IMR-90 (cell line): ENCODE data around the gene ARHGAP21. TPM values are rescaled to one million over a fixed set of nuclear protein-coding genes. Genes with fewer than 3 reads are reported as not detected.

ENCODE experiments used
- ATAC-seq: fragments of 200-7000 bp; cut with Tn5 transposase; 2 replicates; pipeline ENCODE4 v1.9.1; 2020; ENCODE audit warnings: low read depth, mild to moderate bottlenecking, moderate library complexity
- BruUV-seq: library from RNA; stranded (reverse); fragments of 400-500 nt; replicated peaks from 2 replicates; lab custom pipeline; 2021; lab: Mats Ljungman, UMichigan
- CTCF ChIA-PET: fragments of 300-600 bp; formaldehyde crosslinking; extraction: SDS; loops from one replicate; lab custom pipeline; 2021; ENCODE audit warnings: antibody characterized with exemption; lab: Yijun Ruan, JAX
- POLR2A ChIA-PET: fragments of 300-600 bp; sonication (Branson Sonifier 250); formaldehyde crosslinking; loops from one replicate; lab custom pipeline; 2022; ENCODE audit warnings: antibody characterized with exemption; ENCODE audit not compliant: unreplicated experiment; lab: Charles Lee
- DNase-seq: peaks from one replicate; pipeline ENCODE4 v3.0.0; 2013
- H2AFZ ChIP-seq: replicated peaks from 2 replicates; pipeline ENCODE3; 2013; ENCODE audit warnings: low read length, mild to moderate bottlenecking; ENCODE audit not compliant: poor library complexity
- H2AK5ac ChIP-seq: 2 replicates; pipeline ENCODE4 v1.6.1; 2013; ENCODE audit warnings: low read depth, low read length, inconsistent platforms
- H2AK9ac ChIP-seq: replicated peaks from 2 replicates; pipeline ENCODE3; 2013; ENCODE audit warnings: mild to moderate bottlenecking, low read depth, low read length, moderate library complexity; ENCODE audit not compliant: poor library complexity
- H2BK120ac ChIP-seq: 2 replicates; pipeline ENCODE4 v1.6.1; 2013; ENCODE audit warnings: low read depth, low read length, inconsistent platforms
- H2BK15ac ChIP-seq: 3 replicates; pipeline ENCODE4 v1.6.1; 2013; ENCODE audit warnings: low read depth, low read length, inconsistent platforms
- H2BK20ac ChIP-seq: 2 replicates; pipeline ENCODE4 v1.6.1; 2013; ENCODE audit warnings: low read depth, mild to moderate bottlenecking, inconsistent platforms, low read length, moderate library complexity
- H2BK5ac ChIP-seq: 2 replicates; pipeline ENCODE4 v1.6.1; 2013; ENCODE audit warnings: mild to moderate bottlenecking, low read depth, low read length, inconsistent platforms; ENCODE audit not compliant: poor library complexity, severe bottlenecking
- H3K14ac ChIP-seq: replicated peaks from 2 replicates; pipeline ENCODE4 v1.6.1; 2013; ENCODE audit warnings: low read depth, low read length, inconsistent platforms
- H3K18ac ChIP-seq: 2 replicates; pipeline ENCODE4 v1.6.1; 2013; ENCODE audit warnings: low read depth, low read length, control low read depth
- H3K23ac ChIP-seq: 2 replicates; pipeline ENCODE4 v1.6.1; 2013; ENCODE audit warnings: low read depth, low read length, inconsistent platforms
- H3K27ac ChIP-seq: 2 replicates; pipeline ENCODE4 v1.5.1; 2013; ENCODE audit warnings: mild to moderate bottlenecking, control low read depth, low read length; ENCODE audit not compliant: insufficient read depth
- H3K27me3 ChIP-seq: 2 replicates; pipeline ENCODE4 v1.6.1; 2013; ENCODE audit warnings: low read length; ENCODE audit not compliant: control insufficient read depth, insufficient read depth
- H3K36me3 ChIP-seq: 2 replicates; pipeline ENCODE4 v1.6.1; 2013; ENCODE audit warnings: low read length, mixed read lengths; ENCODE audit not compliant: control insufficient read depth, insufficient read depth
- H3K4ac ChIP-seq: 2 replicates; pipeline ENCODE4 v1.6.1; 2013; ENCODE audit warnings: low read depth, low read length, inconsistent platforms
- H3K4me1 ChIP-seq: 2 replicates; pipeline ENCODE4 v1.6.1; 2013; ENCODE audit warnings: low read length, mixed read lengths; ENCODE audit not compliant: control insufficient read depth, insufficient read depth
- H3K4me2 ChIP-seq: 2 replicates; pipeline ENCODE4 v1.6.1; 2013; ENCODE audit warnings: low read depth, mild to moderate bottlenecking, control low read depth, low read length, moderate library complexity
- H3K4me3 ChIP-seq: 2 replicates; pipeline ENCODE4 v1.5.1; 2013; ENCODE audit warnings: low read depth, mild to moderate bottlenecking, control low read depth, low read length, moderate library complexity; ENCODE audit not compliant: insufficient read depth
- H3K56ac ChIP-seq: 2 replicates; pipeline ENCODE4 v1.6.1; 2013; ENCODE audit warnings: low read length, inconsistent platforms; ENCODE audit not compliant: insufficient read depth; ENCODE audit errors: extremely low read depth
- H3K79me1 ChIP-seq, 2 experiments: 2 replicates each; pipeline ENCODE4 v1.6.1; 2013; ENCODE audit warnings: low read length in 2 of 2, inconsistent platforms in 1 of 2, low read depth in 1 of 2
- H3K9ac ChIP-seq: 2 replicates; pipeline ENCODE4 v1.6.1; 2013; ENCODE audit warnings: low read depth, low read length, control low read depth
- H3K9me1 ChIP-seq: 2 replicates; pipeline ENCODE4 v1.6.1; 2013; ENCODE audit warnings: low read length, inconsistent platforms; ENCODE audit not compliant: insufficient read depth
- H3K9me3 ChIP-seq: 2 replicates; pipeline ENCODE4 v1.6.1; 2013; ENCODE audit warnings: low read length; ENCODE audit not compliant: control insufficient read depth, insufficient read depth
- H4K20me1 ChIP-seq: 2 replicates; pipeline ENCODE4 v1.6.1; 2013; ENCODE audit warnings: low read length, inconsistent platforms; ENCODE audit not compliant: insufficient read depth
- H4K5ac ChIP-seq: 2 replicates; pipeline ENCODE4 v1.6.1; 2013; ENCODE audit warnings: mild to moderate bottlenecking, low read depth, low read length, control low read depth
- H4K8ac ChIP-seq, 2 experiments: 2 replicates each; pipeline ENCODE4 v1.6.1; 2013; ENCODE audit warnings: low read depth in 2 of 2, low read length in 2 of 2, control low read depth in 1 of 2, inconsistent platforms in 1 of 2
- H4K91ac ChIP-seq: 2 replicates; pipeline ENCODE4 v1.6.1; 2013; ENCODE audit warnings: low read depth, low read length, inconsistent platforms; ENCODE audit not compliant: insufficient read depth
- CEBPB ChIP-seq: IDR thresholded peaks from 2 replicates; pipeline ENCODE4 v1.6.1; 2012; ENCODE audit warnings: low read depth, low read length, improper control_type of control experiment
- CHD1 ChIP-seq: IDR thresholded peaks from 2 replicates; pipeline ENCODE4 v1.6.1; 2012; ENCODE audit warnings: low read depth, low read length, improper control_type of control experiment
- FOS ChIP-seq: fragments of 150-350 bp; IDR thresholded peaks from 2 replicates; pipeline ENCODE4 v1.6.1; 2016; ENCODE audit warnings: low read depth, low read length
- MAFK ChIP-seq: IDR thresholded peaks from 2 replicates; pipeline ENCODE4 v1.6.1; 2012; ENCODE audit warnings: low read depth, low read length, improper control_type of control experiment
- MAZ ChIP-seq: IDR thresholded peaks from 2 replicates; pipeline ENCODE4 v1.6.1; 2012; ENCODE audit warnings: low read depth, mild to moderate bottlenecking, low read length, improper control_type of control experiment, moderate library complexity, borderline replicate concordance
- MXI1 ChIP-seq: IDR thresholded peaks from 2 replicates; pipeline ENCODE4 v1.6.1; 2012; ENCODE audit warnings: low read depth, mild to moderate bottlenecking, low read length, moderate library complexity, borderline replicate concordance
- POLR2A ChIP-seq: IDR thresholded peaks from 2 replicates; pipeline ENCODE4 v1.6.1; 2012; ENCODE audit warnings: mild to moderate bottlenecking, low read depth, low read length
- RAD21 ChIP-seq: IDR thresholded peaks from 2 replicates; pipeline ENCODE4 v1.6.1; 2012; ENCODE audit warnings: low read length, improper control_type of control experiment
- RCOR1 ChIP-seq: IDR thresholded peaks from 2 replicates; pipeline ENCODE4 v1.6.1; 2012; ENCODE audit warnings: mild to moderate bottlenecking, low read length, improper control_type of control experiment; ENCODE audit not compliant: insufficient replicate concordance
- RFX5 ChIP-seq: IDR thresholded peaks from 2 replicates; pipeline ENCODE4 v1.8.0; 2012; ENCODE audit warnings: low read depth, mild to moderate bottlenecking, low read length, moderate library complexity
- SMC3 ChIP-seq: fragments of 150-350 bp; IDR thresholded peaks from 2 replicates; pipeline ENCODE4 v1.6.1; 2016; ENCODE audit warnings: low read depth, mild to moderate bottlenecking, antibody characterized with exemption, low read length, moderate library complexity
- USF2 ChIP-seq: fragments of 150-350 bp; IDR thresholded peaks from 2 replicates; pipeline ENCODE4 v1.6.1; 2017; ENCODE audit warnings: mild to moderate bottlenecking, antibody characterized with exemption, low read length, low read depth
- WGBS, 2 experiments: methylation state at CpG; one replicate each; pipeline versions ENCODE4 v1.1.5 to v1.1.7; 2013; ENCODE audit warnings: missing lambda C conversion rate in 2 of 2; ENCODE audit not compliant: insufficient read length in 1 of 2; ENCODE audit errors: extremely low coverage in 2 of 2; 5-methylcytosine and 5-hydroxymethylcytosine counted together
- dilution Hi-C: fragments of 300-500 bp; cut with HindIII; formaldehyde crosslinking; loops from one replicate; pipeline ENCODE4 v1.14.3; 2018; ENCODE audit warnings: low sequenced_read_pairs; ENCODE audit not compliant: unreplicated experiment
- in situ Hi-C: fragments of 300-500 bp; cut with MboI; formaldehyde crosslinking; loops from 3 replicates; pipeline ENCODE4 v1.14.3; 2019; ENCODE audit warnings: low sequenced_read_pairs, inconsistent platforms, mixed read lengths
- intact Hi-C: fragments of 100-400 bp; cut with micrococcal nuclease; formaldehyde crosslinking; loops from 2 replicates; pipeline ENCODE4 v1.10.0; 2022
- polyA plus RNA-seq, 3 experiments: library from polyadenylated mRNA; depleted of rRNA; stranded (reverse); fragments of >200 nt; gene quantifications; 2 replicates each; pipeline ENCODE4 v1.2.3, GENCODE V29; 2012; ENCODE audit warnings: low replicate concordance in 1 of 3
- total RNA-seq: library from RNA; depleted of rRNA; stranded (reverse); fragments of >200 nt; gene quantifications from 2 replicates; pipeline ENCODE4 v1.2.3, GENCODE V29; 2012
- TF ChIP-seq, protein P1 (sequence below): fragments of 150-350 bp; IDR thresholded peaks from 2 replicates; pipeline ENCODE4 v1.6.1; 2016; ENCODE audit warnings: low read depth, mild to moderate bottlenecking, low read length, moderate library complexity, borderline replicate concordance
- TF ChIP-seq, protein P2 (sequence below): conservative IDR thresholded peaks from 2 replicates; pipeline ENCODE4 v1.5.1; 2012; ENCODE audit warnings: mild to moderate bottlenecking, low read depth, low read length, improper control_type of control experiment

Gene ARHGAP21
- total and polyA plus RNA-seq, 2 of the 4 experiments (the other 2 are of a cell fraction): 43.3 to 94.3 TPM

- H2BK15ac ChIP-seq: no peak overlapping the region
- dilution Hi-C loops (no loop called here), in situ Hi-C loops (no loop called here), intact Hi-C loops (no loop called here)
- ATAC-seq (no peak), DNase-seq (no peak)
- H3K14ac ChIP-seq: no peak overlapping the region
- no peak overlapping the region for H3K4ac ChIP-seq
- peaks cover 14% of the 10 kb centered on the region for H3K36me3 ChIP-seq
- H3K56ac ChIP-seq: no peak overlapping the region
- H3K9me1 ChIP-seq: peaks cover 3% of the 10 kb centered on the region; the same call in 1 of the 2 replicates
- no peak overlapping the region for H2BK20ac ChIP-seq
- BruUV-seq: no TSS peak
- peaks cover 18 to 34% of the 10 kb centered on the region in 2 experiments for H3K79me1 ChIP-seq
- H3K27ac ChIP-seq: no peak overlapping the region
- H2AFZ ChIP-seq: no peak overlapping the region
- no CpG with 5 or more reads among the region's 1 CpG for WGBS, 2 experiments
- TF ChIP-seq POLR2A (no peak), RAD21 (no peak), SMC3 (no peak), RCOR1 (no peak), CEBPB (no peak), FOS (no peak), MXI1 (no peak), MAZ (no peak), CHD1 (no peak), RFX5 (no peak), USF2 (no peak), MAFK (no peak)
- TF ChIP-seq, protein P1, sequence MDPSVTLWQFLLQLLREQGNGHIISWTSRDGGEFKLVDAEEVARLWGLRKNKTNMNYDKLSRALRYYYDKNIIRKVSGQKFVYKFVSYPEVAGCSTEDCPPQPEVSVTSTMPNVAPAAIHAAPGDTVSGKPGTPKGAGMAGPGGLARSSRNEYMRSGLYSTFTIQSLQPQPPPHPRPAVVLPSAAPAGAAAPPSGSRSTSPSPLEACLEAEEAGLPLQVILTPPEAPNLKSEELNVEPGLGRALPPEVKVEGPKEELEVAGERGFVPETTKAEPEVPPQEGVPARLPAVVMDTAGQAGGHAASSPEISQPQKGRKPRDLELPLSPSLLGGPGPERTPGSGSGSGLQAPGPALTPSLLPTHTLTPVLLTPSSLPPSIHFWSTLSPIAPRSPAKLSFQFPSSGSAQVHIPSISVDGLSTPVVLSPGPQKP: no peak
- TF ChIP-seq, protein P2, sequence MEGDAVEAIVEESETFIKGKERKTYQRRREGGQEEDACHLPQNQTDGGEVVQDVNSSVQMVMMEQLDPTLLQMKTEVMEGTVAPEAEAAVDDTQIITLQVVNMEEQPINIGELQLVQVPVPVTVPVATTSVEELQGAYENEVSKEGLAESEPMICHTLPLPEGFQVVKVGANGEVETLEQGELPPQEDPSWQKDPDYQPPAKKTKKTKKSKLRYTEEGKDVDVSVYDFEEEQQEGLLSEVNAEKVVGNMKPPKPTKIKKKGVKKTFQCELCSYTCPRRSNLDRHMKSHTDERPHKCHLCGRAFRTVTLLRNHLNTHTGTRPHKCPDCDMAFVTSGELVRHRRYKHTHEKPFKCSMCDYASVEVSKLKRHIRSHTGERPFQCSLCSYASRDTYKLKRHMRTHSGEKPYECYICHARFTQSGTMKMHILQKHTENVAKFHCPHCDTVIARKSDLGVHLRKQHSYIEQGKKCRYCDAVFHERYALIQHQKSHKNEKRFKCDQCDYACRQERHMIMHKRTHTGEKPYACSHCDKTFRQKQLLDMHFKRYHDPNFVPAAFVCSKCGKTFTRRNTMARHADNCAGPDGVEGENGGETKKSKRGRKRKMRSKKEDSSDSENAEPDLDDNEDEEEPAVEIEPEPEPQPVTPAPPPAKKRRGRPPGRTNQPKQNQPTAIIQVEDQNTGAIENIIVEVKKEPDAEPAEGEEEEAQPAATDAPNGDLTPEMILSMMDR: no peak
- H4K20me1 ChIP-seq: no peaks in the 10 kb centered on the region; the same call in 1 of the 2 replicates
- no peak overlapping the region for H3K18ac ChIP-seq
- CTCF ChIA-PET: interaction anchor here (1.4 kb wide), 1 partner anchor 11 kb away, joined by 3 read pairs; no protein-coding TSS in a partner anchor
- no peak overlapping the region for H3K9ac ChIP-seq
- H3K4me2 ChIP-seq: no peak overlapping the region
- no peak overlapping the region for H2AK9ac ChIP-seq
- H3K9me3 ChIP-seq: no peaks in the 10 kb centered on the region
- H4K8ac ChIP-seq: no peak overlapping the region
- no peak overlapping the region for H2AK5ac ChIP-seq
- H3K27me3 ChIP-seq: no peaks in the 10 kb centered on the region
- peaks cover 2% of the 10 kb centered on the region; the same call in 1 of the 2 replicates for H3K4me1 ChIP-seq
- H3K4me3 ChIP-seq: no peak overlapping the region
- POLR2A ChIA-PET: no interaction called here
- H4K91ac ChIP-seq: no peak overlapping the region
- H2BK5ac ChIP-seq: no peak overlapping the region
- H3K23ac ChIP-seq: no peak overlapping the region
- no peak overlapping the region for H4K5ac ChIP-seq
- no peak overlapping the region for H2BK120ac ChIP-seq
These were observed 117.7 kb downstream of the ARHGAP21 start for GRCh38 chr10:24606021-24606420.
